Peyer's patch (tissue), 4 donors: ENCODE data around the gene OSBPL7.

Experiments used
- POLR2A ChIP-seq, 2 donors: fragments of 450-650 bp; IDR thresholded peaks; one replicate each; pipeline ENCODE4 v1.5.1; 2017; ENCODE audit warnings: antibody characterized with exemption in 2 of 2, mild to moderate bottlenecking in 2 of 2, moderate library complexity in 2 of 2
- TF ChIP-seq, protein P1 (sequence below), 6 experiments: fragments of 450-650 bp in 4 of 6; fragments of 200-600 bp in 2 of 6; sonication (generic) in 1 of 6; IDR thresholded peaks; one replicate each; pipeline ENCODE4 v1.5.1; 2017 to 2019; ENCODE audit warnings: antibody characterized with exemption in 6 of 6, mild to moderate bottlenecking in 3 of 6, moderate library complexity in 1 of 6

DNA sequence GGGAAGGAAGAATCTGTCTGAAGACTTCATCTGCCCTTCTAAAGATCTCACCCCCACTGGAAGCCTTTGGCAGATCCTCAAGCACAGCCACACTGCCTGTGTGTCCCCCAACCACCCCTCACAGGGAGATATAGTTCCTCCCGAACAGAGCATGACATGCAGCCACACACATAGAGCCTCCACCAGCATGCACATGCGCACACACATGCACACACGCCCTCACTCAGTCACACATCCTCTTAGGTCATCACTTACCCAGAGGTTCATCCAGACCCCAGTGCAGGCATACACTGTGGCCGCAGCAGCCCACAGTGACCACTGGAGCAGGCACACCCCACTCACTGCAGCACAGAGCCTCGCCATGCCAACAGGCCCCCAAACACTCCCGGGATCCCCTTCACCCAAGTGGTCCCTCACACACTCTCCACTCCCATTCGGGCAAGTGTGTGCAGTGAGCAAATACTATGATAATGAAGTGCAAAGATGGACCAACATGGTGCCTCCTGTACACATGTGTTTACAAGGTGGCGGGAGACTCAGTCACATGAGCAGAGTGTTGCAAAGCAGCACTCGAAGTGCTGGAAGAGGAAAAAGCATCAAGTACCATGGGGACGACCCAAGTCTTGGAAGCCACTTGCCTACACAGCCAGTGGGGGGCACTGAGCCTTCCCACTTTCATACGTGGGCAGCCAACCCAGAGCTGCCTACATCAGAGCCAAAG lies 46.4 kb upstream of the OSBPL7 start:
- no peak for TF ChIP-seq POLR2A (IDR thresholded peaks at IDR 0.05)
- TF ChIP-seq, protein P1, sequence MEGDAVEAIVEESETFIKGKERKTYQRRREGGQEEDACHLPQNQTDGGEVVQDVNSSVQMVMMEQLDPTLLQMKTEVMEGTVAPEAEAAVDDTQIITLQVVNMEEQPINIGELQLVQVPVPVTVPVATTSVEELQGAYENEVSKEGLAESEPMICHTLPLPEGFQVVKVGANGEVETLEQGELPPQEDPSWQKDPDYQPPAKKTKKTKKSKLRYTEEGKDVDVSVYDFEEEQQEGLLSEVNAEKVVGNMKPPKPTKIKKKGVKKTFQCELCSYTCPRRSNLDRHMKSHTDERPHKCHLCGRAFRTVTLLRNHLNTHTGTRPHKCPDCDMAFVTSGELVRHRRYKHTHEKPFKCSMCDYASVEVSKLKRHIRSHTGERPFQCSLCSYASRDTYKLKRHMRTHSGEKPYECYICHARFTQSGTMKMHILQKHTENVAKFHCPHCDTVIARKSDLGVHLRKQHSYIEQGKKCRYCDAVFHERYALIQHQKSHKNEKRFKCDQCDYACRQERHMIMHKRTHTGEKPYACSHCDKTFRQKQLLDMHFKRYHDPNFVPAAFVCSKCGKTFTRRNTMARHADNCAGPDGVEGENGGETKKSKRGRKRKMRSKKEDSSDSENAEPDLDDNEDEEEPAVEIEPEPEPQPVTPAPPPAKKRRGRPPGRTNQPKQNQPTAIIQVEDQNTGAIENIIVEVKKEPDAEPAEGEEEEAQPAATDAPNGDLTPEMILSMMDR (IDR thresholded peaks at IDR 0.05): no peak
